IPS-18c (cell line): ENCODE results near the gene KEL.

ENCODE experiments used
- H3K4me3 ChIP-seq: 2 replicates; pipeline ENCODE4 v1.7.0; 2013; ENCODE audit warnings: low read depth, mild to moderate bottlenecking, low read length, moderate library complexity; ENCODE audit not compliant: insufficient read depth
- H3K9me3 ChIP-seq: one replicate; pipeline ENCODE4 v1.6.1; 2013; ENCODE audit warnings: mild to moderate bottlenecking, low read length, moderate library complexity; ENCODE audit not compliant: control insufficient read depth, insufficient read depth

The KEL gene

DNA sequence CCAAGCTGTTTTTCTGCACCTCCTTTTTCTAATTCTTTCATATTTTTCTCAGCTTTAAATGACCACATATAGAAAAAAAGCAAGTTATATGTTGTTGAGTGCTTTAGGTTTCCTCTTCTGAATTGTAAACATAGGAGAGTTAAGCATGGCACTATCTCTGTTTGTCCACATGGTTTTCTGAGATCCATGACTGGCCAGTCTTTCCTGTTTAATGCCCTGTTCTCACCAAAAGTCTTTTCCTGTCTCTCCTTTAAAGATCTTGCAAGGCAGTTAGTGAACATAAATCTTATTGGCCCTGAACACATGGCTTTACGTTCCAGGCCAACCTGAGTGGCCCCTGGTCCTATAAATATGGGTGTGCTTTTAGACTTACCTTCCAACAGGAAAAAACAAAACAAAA is 48.0 kb downstream of the KEL start:
- no peak overlapping the region for H3K4me3 ChIP-seq
- no peaks in the 10 kb centered on the region for H3K9me3 ChIP-seq

DNA sequence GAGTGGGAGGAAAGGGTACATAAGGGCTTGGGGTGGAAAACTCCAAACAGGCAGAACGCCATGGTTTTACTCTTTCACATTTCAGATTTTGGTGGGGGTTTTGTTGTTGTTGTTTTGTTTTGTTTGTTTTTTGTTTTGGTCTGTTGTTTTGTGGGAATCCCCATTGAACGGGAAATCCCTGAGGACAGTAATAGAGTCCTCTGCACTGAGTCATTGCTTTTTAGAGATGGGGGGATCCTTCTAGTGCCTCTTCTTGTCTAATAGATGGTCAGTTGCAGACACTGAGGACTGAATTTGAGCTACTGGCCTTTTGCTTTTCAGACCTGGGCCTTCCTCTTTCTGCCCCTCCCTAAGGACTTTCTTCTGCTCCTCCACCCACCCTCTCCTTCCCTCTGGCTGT is 48.6 kb downstream of the KEL start:
- Histone ChIP-seq H3K9me3 (no peaks in the 10 kb centered on the region), H3K4me3 (no peak overlapping the region)

DNA sequence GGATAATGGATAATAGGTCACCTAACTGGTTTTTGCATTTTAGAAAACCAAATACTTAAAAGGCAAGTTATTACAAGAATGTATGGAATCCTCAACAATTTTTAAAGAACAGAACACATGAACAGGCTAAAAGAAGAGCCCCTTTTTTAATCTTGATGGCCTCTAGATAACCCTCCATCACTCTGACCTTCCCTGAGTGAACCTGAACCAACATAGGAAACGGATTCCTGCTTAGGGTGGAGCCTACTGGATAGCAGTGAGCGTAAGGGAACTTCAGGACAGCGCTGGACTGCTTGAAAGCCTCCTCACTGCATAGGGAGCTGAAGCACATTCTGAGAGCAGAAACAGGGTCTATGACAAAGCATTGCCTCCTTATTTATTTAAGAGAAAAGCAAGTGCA is 49.1 kb downstream of the KEL start:
- no peaks in the 10 kb centered on the region for H3K9me3 ChIP-seq
- no peak overlapping the region for H3K4me3 ChIP-seq

DNA sequence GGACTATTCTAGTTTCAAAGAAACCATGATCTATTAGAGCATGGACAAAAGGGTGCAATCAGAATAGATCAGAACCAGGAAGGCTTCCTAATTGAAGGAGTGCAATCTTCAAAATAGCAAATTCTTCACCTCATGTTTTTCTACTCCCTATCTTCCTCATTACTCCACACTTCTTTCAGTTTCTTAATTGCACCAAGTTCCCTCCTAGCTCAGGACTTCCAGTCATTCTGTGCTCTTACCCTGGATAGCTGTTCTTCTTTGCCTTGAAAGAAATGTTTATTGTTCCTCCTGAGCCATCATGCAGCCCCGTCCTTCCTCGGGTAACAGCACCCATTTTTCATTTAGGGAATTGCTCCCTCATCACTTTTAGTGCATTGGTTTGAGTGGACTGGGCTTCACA is 51.7 kb downstream of the KEL start:
- Histone ChIP-seq H3K4me3 (no peak overlapping the region), H3K9me3 (no peaks in the 10 kb centered on the region)

DNA sequence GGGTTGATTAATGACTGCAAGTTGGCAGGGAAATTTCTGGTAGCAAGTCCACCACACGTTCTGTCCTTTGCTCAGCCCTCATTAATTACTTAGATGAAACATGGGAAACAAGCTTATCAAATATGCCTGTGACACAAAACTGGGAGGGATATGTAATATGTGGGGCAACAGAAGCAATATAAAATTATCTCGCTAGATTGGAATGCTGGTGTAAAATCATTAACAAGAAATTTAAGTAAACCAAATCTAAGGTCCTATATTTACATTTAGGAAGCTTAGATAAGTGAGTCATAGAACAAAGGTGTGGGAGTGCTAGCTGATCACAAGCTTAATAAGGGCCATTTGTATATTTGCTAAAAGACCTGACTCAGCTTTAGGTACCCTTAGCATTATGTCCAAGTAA is 52.1 kb downstream of the KEL start:
- no peak overlapping the region for H3K4me3 ChIP-seq
- H3K9me3 ChIP-seq = no peaks in the 10 kb centered on the region

DNA sequence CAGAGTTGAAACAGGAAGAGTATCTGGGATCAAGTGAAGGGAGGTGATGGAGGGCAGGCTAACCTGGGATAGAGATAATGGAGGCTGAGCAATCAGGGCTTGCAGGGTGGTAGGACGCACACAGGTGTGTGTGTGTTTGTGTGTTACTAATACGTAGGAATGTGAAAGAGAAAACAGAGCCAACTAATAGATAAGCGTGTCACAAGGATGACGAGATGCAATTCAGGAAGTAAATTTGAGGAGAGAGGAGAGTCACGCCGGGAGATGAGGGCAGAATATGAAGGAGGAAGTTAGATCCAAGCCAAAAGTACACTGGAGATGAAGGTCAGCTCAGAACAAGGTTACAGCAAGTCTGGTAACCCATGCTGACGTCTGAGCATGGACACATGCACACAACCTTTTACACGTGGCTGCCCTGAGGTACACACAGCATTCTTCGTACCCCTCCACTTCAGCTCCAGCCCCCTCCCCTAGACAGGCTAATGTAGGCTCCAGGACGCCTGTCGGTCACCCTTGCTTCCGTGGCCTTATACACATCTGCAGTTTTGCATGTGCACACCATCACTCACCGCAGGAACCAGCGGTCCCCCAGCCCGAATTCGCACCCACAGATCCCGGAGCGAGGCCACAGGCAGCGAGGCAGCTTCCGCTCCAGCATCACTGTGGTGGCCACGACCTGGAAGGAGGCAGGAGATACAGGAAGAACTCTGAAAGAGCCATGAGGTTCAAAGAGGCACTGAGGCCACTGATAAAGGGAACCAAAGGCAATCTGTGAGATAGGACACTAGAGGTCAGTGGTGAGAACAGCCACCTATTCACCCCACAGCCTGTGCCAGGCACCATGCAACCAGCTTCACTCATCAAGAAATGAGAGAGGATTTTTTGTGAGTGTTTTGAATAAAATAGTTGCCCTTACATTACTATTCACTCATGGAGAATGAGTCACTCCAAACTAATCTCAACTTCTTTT is 53.0 kb downstream of the KEL start:
- Histone ChIP-seq H3K9me3 (no peaks in the 10 kb centered on the region), H3K4me3 (no peak overlapping the region)

DNA sequence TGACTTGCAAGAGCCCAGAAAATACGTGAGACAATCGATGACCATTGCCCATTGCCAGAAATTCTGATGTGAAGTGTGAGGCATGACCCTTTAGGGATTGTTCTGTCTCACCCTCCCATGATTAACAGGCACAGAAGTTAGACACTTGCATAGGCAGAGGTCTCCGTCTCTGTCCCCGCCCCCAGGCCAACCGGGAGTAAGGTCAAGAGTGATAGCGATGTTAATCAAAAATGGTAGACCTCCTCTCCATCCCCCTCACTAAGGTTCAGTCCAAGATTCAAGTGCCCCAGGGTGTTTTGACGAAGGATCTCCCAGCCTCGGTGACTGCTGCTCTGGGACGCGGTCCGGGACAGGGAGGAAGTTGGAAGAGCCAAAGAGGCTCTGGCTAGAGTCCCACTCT is 53.9 kb downstream of the KEL start:
- Histone ChIP-seq H3K9me3 (no peaks in the 10 kb centered on the region), H3K4me3 (no peak overlapping the region)

DNA sequence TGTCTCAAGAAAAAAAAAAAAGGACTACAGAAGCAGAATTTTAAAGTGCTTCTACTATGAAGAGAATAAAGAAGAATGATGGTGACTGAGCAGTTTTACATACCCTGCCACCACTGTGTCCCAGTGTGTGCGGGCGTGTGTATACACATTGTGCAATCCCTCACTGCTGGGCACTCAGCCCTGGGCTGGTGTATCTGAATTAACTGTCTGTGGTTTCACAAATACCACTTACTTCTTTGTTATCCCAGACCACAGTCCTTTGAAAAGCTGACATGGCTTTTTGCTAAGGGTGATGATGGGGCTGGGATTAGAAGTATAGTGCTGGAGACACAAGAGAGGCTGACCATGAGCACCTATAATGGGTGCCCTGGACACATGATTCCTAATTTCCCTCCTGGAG is 55.5 kb downstream of the KEL start:
- Histone ChIP-seq H3K4me3 (no peak overlapping the region), H3K9me3 (no peaks in the 10 kb centered on the region)

DNA sequence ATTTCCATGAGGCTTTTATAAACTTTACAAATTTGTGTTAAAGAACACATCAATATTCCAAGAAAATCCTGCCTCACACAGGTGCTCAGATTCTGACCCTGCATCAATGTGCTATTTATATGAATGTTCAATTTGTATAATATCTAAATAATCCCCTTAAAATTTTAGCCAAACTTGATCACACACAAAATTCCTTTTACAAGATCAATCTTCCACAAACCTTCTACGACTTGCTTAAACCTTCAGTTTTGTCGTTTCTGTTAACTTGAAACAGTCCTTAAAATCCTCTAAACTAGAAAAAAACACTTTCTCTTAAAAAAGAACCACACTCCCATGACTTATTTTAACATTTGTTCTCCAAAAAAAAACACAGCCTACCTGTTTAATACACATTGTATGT is 56.4 kb downstream of the KEL start:
- Histone ChIP-seq H3K4me3 (no peak overlapping the region), H3K9me3 (no peaks in the 10 kb centered on the region)

DNA sequence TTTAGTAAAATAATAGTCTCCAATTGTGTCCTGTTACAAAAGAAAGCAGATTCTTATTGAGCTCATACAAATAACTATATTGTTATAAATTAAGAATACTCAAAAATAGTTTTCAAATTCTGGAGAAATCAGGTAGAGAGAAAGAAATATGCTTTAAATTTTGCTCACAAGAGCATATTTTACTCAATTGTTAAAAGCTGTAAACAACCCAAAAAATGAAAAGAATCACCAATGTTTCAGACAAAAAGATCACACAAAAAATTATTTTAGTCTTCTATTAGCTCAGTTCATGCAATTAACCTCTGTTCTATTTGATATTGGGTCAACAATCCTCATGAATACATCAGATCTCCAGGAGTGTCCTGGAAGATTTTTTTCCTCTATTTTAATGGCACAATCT is 58.0 kb downstream of the KEL start:
- Histone ChIP-seq H3K9me3 (no peaks in the 10 kb centered on the region), H3K4me3 (no peak overlapping the region)

DNA sequence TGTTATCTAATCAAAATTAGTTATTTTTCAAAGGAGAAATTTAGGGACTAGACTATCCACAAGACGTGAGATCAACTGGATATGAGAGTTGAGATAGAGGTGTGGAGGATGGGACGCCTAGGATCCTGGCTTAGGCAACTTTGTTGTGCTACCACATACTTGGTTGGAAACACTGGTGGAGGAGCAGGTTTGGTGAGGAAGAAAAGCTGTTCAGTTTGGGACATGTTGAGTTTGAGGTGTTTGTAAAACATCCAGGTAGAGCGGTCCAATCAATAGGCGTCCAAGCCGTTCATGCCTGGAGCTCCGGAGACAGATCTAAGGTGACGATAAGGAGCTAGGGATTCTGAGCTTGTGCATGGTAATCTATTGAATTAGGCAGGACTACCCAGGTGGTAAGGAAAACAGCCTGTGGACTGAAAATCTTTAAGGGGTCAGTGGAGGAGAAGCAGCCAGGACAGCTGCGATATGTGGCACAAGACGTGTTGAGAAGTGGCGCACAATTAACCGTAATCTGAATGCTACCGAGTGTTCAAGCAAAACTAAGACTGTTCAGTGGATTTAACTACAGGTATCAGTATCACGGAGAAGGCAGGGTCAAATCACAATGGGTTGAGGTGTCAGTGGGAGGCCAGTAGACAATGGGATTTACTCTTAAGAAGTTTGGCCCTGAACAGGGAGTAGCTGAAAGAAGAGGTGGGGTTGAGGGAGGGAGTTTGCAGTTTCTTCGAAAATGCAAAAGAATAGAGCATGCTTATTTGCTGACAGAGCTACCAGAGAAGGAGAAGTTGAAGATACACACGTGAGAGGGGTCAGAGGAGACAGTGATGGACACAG is 60.5 kb downstream of the KEL start:
- no peak overlapping the region for H3K4me3 ChIP-seq
- H3K9me3 ChIP-seq = no peaks in the 10 kb centered on the region

DNA sequence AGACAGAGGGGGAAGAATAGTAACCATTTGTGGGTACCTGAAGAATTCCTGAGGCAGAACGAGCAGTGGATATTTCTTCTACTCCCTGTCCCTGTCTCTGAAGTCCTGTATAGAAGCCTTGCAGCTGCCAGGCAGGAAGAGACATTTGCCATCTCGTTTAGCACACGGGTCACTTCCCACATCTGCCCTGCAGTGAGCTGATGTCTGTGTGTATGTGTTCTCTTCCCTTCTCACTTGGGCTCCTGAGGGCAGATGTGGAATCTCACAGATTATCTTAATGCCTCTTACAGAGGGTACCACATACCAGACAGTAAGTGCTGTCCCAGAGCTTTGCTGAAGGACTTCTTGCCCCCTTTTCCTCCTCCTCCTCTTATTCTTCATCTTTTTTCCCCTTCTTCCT is 62.5 kb downstream of the KEL start:
- Histone ChIP-seq H3K9me3 (no peaks in the 10 kb centered on the region), H3K4me3 (no peak overlapping the region)

DNA sequence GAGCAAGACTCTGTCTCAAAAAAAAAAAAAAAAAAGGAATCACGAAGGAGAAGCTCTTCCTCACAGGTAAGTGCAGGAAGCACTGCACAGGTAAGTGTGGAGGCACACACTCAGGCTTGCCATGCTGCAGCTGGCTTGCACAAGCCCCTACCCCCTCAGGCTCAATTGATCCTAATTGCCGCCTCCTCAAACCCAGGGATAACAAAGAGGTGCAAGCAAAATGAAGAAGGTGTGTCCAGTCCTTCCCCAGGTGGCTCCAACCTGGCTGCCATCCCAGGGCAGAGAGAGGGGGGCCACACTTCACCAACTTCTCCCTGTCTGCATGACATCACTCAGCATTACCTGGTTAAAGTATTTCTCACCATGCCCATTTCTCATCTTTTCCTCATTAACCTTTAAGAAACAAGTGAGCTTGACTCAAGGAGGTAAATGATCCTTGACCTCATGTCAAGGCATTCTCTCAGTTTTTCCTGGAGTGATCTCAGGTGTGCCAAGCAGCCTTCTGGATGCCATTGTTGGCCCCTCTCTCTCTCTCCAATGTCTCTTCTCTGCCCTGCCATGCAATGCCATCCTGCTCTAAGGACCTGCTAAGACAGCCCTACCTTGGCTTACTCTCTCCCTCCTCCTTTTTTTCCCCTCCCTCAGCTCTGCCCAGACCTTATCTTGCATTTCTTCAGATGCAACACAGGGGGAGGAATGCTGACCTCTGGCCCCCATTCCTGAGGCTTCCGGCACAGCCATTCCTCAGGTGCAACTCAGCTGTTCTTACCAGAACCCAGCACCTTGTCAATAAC is 63.6 kb downstream of the KEL start:
- Histone ChIP-seq H3K9me3 (no peaks in the 10 kb centered on the region), H3K4me3 (no peak overlapping the region)

DNA sequence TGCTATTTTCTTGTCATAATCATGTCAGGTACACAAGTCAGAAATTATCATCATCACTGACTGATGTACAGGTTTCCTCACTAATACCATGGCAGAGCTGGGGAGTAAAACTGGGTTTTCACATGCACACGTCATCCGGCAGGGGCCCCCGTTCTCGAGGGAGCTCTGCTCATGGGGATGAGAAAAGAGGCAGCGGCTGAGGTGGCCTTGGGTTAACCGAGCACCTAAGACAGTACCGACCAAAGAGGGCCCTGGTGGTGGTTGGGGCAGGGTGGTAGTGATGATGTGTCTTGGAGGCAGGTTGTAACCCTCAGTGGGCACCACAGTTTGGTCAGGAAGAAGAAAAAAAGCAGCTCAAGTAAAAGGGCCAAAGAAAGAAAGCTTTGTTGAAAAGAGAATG is 64.5 kb downstream of the KEL start:
- H3K4me3 ChIP-seq = no peak overlapping the region

DNA sequence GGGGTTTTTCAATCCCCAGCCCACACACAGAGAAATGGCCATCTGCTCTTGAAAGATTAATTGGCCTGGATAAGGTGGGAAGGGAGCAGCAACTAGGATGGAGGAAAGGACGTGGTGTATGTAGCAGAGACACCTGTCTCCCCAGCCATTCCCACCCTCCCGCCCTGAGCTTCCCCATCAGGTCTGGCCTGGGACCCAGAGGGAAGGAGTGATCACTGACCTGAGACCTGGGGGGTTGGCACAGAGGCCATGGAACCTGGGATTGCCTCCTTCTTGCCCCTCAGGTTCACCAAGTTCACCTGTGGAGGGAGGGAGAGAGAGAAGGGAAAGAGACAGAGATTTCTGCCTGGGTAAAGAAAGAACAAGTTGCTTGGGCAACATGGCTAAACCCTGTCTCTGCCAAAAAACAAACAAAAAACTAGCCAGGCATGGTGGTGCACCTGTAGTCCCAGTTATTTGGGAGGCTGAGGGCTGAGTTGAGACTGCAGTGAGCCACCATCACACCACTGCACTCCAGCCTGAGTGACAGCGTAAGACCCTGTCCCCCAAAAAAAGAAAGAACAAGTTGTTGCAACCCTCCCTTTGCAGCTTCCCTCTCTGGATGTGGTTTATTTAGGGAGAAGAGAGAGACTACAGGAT is 65.3 kb downstream of the KEL start:
- Histone ChIP-seq H3K4me3 (no peak overlapping the region), H3K9me3 (no peaks in the 10 kb centered on the region)

More for the DNA sequence above, 64.5 kb downstream of the KEL start:
- H3K9me3 ChIP-seq = no peaks in the 10 kb centered on the region

DNA sequence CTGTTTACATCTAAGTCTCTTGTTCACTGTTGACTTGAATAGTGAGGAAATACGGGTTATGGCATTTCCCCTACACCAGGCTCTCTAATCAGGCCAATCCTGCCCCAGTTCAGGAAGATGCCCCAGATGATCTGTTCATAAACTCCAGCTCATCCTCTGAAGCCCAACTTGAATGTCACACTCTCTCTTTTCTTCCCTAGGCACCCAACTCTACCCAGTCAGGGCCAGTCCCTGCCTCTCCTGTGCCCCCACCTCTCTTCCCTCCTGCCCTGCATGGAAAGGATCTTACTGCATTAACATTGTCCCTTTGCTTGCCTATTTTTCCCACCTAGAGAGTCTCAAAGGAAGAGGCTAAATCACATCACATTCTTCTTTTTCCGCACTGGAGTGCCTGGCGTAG is 66.0 kb downstream of the KEL start:
- H3K9me3 ChIP-seq = no peaks in the 10 kb centered on the region
- no peak overlapping the region for H3K4me3 ChIP-seq

DNA sequence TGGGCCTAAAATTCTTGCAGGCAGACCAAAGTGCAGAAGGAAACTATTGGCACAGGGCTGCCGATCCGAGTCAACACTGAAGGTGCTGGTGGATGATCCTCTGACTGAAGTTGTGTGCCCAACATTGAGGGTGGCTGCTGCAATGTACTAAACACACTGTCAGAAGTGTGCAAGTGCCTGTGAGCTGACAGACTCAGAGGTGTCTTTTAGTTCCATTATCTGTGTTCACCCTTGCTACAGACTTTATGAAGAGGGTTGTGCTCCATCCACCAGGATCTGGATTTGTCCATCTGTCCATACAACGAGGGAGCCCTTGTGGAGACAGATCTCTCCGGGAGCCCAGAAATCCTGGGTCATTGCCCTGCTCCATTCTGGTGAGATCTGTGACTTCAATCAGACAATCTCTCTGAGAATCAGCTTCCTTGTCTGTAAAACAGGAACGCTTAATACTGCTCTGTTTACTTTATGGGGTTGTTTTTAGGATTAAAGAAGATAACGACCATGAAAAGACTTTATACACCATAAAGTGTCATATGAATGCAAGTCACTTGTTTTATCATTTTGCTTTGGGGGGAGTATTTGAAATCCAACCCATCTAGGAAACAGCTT is 67.1 kb downstream of the KEL start:
- Histone ChIP-seq H3K4me3 (no peak overlapping the region), H3K9me3 (no peaks in the 10 kb centered on the region)
